Astrocyte of the hippocampus (primary cell): ENCODE results near the gene SPIN1.

ENCODE experiments used
- DNase-seq: peaks from one replicate; pipeline ENCODE4 v3.0.0; 2011; ENCODE audit warnings: low read depth, low spot score

The SPIN1 gene

DNA sequence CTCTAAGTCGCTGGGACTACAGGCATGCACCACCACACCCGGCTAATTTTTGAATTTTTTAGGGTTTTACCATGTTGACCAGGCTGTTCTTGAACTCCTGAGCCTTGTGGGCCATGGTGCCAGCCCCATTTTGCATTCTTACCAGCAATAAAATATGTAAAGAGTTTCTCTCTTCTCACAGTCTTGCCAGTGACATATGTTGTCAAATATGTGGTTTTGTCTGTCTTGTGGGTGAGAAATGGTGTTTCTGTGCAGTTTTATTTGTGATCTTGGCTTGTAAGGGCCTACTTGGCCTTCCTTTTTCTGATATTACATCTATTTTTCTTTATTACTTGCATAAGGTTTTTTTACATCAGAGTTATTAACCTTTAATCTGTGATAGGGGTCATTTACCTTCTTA is 47.1 kb downstream of the SPIN1 start:
- DNase-seq: no peak

DNA sequence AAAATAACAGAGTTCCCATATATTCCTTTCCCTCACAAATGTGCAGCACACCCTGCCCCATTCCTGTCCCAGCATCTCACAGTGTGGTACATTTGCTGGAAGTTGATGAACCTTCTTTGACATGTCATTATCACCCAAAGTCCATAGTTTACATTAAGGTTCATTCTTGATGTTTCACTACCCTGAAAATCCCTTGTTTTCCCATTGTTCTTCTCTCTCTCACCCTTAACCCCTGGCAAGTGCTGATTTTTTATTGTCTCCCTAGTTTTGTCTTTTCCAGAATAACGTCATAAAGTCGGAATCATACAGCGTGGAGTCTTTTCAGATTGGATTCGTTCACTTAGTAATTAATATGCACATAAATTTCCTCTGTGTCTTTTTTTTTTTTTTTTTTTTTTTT is 48.1 kb downstream of the SPIN1 start:
- no peak for DNase-seq

DNA sequence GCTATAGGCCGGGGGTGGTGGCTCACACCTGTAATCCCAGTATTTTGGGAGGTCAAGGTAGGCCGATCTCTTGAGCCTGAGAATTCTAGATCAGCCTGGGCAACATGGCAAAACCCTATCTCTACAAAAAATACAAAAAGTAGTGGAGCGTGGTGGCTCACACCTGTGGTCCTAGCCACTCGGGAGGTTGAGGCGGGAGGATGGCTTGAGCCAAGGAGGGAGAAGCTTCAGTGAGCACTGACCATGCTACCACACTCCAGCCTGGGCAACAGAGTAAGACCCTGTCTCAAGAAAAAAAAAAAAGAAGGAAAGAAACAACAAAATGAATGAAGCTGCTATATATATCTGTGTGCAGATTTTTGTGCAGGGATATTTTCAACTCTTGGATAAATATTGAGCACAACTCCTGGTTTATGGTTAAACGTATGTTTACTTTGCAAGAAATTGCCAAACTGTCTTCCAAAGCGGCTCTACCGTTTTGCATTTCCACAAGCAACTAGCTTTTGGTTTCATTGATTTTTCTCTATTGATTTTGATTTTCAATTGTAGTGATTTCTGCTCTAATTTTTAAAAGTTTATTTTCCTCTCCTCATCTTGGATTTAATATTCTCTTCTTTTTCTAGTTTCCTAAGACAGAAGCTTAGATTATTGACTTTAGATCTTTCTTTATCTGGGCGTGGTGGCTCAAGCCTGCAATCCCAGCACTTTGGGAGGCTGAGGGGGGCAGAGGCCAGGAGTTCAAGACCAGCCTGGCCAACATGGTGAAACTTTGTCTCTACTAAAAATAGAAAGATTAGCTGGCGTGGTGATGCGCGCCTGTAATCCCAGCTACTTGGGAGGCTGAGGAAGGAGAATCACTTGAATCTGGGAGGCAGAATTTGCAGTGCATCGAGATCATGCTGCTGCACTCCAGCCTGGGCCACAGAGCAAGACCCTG is 49.2 kb downstream of the SPIN1 start:
- DNase-seq: no peak

DNA sequence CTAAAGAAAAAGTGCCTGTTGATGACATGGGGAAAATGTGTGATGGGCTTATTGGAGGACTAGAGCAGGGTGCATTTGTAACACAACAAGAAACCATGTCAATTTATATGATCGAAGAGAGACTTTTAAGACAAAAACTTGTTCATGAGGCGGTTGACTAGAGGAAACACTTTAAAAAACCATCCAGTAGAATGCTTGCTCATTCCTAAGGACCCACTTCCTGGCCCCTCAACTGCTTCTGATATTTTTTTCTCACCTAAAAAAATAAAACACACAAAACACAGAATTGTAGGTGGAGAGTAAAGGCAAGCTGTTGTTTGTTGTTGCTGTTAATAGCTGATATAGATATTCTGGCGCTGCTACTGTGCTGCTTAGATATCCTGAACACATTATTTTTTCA is 50.6 kb downstream of the SPIN1 start:
- DNase-seq: no peak

DNA sequence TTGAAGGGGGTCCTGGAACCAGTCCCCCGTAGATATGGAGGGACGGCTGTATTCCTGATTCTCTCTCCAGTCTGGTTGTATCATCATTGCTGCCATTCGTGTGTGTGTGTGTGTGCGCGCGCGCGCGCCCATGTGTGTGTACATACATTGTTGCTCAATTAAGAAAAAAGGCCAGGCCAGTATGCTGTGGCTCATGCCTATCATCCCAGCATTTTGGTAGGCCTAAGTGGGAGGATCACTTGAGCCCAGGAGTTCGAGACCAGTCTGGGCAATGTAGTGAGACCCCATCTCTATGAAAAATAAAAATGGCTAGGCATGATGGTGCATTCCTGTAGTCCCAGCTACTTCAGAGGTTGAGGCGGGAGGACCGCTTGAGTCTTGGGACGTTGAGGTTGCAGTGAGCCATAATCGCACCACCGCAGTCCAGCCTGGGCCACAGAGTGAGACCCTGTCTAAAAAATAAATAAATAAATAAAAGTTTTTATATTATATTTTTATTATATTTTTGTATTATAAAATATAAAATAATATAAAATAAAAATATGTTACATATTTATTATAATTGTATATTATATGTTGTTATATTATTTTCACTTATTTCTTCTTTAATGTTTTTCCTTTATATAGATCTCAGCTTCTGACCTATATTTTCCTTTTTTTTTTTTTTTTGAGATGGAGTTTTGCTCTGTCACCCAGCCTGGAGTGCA is 53.2 kb downstream of the SPIN1 start:
- no peak for DNase-seq

DNA sequence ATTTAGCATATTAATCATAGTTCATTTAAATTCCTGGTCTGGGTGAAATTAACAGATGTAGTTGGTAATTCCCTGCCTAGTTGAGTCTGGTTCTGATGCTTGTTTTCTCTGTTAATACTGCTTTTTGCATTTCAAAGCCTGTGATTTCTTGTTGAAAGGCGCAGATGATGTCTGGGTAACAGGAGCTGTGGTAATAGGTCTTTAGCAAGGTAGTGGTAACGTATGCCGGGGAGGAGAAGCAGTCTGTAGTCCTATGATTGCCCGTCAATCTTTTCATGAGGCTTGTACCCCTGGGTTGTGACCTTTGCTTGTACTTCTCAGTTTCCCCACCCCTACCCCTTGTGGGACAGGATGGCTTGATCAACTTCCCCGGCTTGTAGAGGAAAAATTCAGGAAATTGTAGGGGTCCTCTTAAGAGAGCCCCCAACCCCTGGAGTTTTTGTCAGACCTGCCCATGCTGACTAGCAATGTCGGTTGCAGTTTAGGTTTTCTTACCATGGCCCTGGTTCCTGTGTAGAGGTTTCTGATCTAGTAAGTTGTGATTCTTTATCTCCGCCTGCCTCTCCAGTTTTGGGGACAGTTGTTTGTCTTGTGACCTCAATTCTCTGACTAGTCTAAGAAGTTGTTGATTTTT is 55.4 kb downstream of the SPIN1 start:
- DNase-seq: no peak

DNA sequence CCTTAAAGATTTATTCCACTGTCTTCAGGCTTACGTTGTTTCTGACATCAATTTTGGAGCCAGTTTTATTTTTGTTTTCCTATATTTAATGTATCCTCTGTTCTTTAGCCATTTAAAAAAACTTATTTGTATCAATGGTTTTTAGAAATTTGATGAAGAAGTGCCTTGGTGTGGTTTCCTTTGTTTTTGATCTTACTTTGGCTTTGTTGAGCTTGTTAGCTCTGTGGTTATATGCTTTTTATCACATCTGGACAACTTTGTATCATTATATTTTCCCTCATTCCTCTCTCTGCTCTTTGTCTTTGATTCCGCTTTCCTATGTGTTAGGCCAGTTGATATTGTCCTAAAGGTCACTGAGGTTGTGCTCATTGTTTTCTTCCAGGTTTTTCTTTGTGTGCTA is 58.5 kb downstream of the SPIN1 start:
- no peak for DNase-seq

DNA sequence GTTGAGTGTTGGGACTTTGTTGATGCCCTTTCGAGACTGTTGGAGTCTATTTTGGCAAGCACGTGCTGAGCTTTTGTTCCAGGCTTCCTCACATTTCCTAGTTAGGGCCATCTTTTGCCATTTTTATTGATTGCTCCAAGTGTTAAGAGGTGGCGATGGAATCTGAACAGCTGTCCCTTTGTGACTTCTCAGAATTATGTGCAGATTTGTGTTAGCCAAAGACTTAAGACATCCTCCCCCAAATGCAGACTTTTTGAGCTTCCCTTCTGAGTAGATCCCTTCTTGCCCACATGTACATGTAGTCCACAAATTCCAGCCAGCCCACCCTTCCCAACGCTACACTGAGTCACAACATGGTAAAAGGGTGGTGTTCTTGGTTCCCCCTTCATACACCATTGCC is 59.2 kb downstream of the SPIN1 start:
- no peak for DNase-seq

DNA sequence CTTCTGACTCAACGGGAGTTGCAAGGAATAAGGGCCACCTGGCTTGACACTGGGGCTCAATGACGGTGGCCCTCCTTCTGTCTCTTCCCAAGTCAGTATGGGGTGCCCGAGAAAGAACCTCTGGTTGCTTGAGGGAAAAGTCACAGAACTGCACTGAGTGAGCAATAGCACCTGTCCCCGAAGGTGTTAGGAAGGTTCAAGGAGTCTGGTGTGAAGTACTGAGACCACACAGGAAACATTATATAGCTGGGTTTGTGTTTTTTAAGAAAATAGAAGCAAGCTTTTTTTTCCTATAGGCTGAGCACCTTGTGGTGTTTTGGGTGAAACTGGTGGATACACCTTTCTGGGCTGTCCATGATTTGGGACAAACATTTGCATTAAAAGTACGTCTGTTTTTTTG is 62.9 kb downstream of the SPIN1 start:
- DNase-seq: no peak

DNA sequence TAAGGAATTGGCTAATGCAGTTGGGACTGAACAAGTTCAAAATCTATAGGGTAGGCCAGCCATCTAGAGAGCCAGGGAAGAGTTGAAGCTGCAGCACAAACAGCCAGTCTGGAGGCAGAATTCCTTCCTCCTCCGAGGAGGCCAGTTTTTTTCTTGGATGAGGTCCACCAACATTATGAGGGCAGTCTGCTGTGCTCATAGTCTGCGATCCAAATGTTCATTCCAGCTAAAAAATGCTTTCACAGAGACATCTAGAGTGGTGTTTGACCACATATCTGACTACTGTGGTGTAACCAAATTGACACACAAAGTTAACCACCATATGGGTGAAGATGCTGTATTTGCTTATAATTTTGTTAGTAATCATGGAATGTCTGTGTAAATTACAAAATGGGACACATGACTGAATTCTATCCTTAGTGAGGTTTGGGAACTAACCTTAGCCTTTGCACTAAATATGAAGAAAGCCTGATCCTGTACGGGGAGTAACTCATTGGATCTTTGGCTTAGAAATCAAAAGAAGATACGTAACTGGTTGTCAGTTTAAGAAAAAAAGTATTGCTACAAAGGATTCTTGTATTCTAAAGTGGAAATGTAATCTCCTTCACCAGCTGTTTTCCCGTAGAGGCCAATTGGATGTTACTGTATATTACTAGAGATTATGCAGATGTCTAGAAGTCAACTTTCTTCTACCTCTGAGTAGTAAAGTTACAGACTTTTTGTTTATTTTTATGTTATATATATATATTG is 70.6 kb downstream of the SPIN1 start:
- DNase-seq: peak; percentile 86

DNA sequence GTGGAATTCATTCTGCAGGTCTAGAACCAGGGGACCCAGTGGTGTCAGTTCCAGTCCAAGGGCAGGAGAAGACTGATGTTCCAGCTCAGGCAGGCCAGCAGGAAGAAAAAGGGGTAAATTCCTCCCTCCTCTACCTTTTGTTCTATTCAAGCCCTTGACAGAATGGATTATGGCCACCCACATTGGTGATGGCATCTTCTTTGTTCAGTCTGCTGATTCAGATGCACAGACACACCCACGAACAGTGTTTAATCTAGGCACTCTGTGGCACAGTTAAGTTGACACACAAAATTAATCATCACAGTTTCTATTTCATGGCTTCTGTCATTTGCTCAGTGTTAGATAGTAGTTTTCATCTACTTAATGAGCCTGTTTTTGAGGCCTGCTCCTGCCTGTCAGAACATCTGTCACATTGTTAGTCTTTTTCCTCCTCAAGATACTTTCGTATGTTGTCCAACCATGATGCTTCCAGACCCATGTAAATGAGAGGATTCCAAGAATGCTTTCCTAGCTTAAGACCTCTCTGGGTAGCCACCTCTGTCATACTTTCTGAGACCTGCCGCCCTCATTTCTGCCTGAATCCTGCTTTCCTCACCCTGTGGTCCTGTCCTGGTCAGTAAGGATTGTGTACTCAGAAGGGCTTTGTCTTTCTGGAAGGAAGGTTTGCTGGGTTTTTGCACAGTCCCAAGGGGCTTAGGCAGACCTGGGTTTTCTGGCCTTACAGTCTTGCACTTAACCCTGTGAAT is 72.5 kb downstream of the SPIN1 start:
- peak; percentile 75 for DNase-seq

DNA sequence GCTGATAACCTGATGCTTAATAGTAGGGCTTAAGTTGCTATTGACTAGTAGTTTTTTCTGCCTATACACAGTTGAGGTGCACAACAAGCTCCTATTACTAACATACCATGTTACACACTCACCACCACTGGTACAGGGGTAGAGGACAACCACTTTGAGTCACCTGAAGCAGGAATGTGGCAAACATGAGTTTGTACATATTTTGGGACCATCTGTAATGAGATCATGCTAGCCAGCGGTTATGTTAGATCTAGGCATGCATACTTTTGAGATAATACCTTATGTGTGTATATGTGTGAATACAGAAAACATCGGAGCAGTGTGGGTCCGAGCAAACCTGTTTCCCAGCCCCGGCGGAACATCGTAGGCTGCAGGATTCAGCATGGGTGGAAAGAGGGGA is 73.9 kb downstream of the SPIN1 start:
- DNase-seq: peak; percentile 63

DNA sequence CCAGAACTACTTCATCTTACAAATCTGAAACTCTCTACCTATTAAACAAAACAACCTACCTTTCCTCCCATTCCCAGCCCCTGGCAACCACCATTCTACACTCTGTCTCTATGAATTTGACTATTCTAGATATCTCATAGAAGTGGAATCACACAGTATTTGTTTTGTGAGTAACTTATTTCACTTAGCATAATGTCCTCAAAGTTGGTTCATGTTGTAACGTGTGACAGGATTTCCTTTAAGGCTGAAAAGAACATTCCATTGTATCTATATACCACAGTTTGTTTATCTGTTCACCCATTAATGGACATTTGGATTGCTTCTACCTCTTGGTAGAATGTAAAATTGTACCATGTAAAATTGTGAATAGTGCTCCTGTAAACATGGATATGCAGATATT is 76.6 kb downstream of the SPIN1 start:
- no peak for DNase-seq

DNA sequence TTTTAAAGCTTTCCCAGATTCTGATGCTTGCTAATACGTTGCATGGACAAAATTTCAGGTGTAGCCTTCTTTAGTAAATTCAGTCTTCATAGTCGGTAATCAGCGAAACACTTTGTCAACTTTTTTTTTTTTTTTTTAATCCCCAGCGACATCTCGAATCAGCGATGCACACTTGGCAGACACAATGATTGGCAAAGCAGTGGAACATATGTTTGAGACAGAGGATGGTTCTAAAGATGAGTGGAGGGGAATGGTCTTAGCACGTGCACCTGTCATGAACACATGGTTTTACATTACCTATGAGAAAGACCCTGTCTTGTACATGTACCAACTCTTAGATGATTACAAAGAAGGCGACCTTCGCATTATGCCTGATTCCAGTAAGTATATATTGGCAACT is 80.0 kb downstream of the SPIN1 start:
- DNase-seq: no peak

DNA sequence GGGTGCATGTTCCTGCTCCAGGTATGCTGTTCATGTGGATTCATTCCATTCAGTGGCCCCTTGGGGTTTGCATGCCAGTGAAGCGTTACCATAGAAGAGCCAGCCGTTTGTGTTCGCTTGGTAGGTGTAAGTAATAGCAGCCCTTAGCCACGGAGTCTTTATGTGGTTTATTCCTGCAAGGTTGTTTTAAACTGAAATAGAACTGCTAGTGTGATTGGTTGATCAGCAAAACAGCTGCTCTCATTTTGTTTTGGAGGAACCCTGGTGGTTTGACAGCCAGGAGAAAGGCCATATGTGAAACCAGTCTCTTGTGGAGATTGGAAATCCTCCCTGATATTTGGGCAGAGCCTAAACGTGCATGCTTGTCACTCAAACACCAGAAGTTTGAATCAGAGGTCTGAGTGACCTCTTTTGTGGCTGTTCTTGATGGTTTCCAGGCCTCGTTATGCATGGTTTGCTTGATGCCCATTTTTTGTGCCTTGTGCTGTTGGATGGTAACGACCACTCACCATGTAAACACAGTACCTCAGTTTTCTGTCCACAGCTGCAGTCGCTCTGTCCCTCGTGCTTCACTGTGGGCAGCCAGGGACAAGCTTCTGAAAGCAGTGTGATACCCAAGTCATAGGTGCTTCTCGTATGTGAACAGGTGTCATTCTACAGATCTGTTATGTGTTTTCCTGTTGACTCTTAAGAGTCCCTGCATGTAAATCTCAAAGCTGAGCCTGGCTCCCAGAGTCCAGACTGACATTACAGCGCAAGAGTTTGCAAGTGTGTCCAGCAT is 88.4 kb downstream of the SPIN1 start:
- peak; percentile 84 for DNase-seq

DNA sequence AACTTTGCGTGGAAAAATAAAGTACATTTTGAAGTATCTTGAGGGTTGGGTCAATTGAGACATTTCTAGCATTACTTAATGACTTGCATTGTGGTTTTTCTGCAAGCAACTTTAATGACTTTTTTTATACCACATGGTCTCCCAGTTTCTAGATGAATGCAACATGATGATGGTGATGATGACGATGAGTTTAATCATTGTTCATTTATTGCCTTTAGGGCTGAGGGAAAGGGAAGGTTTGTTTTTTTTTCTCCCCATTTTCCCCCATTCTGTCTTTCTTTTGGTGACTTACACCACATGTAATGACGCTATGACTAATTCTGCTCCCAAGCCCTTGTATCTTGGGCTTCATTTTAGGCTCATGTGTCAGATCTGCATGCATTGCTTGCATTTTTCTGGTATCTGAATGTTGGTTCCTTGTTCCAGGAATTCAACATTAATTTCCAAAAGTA is 89.1 kb downstream of the SPIN1 start:
- peak; percentile 91 for DNase-seq

DNA sequence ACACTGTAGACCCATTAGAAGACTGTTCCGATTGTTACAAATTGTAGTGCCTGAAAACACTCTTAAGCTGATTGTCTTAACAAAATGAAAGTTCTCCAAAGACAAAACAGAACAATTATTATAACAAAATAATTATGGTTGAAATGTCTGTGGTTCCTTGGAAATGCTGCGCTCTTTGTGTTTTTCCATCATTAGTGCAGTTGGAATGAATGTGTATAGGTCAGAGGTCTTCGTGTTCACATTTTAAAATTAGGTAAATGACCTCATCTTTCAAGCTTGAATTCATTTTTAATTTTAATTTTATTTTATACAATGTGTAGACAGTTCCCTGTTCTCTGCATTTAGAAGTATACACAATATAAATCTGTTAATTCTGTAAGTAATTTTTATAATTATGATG is 90.0 kb downstream of the SPIN1 start:
- DNase-seq: peak; percentile 45

DNA sequence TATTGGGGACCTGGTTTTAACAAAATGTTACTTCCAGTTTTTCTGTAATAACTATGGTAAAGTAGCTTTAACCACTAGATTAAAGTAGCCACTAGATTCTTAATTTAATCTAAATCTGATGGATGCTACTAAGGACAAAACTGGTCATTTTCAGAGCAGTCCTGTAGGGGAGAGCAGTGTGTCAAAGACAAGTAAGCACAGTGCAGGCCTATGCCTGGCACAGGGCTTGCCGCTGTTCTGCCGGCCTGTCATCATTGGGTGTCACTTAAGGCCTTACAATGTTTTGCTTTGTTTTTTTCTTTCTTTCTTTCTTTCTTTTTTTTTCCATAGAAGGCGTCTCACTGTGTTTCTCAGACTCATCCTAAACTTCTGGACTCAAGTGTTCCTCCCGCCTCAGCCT is 93.7 kb downstream of the SPIN1 start:
- DNase-seq: no peak

DNA sequence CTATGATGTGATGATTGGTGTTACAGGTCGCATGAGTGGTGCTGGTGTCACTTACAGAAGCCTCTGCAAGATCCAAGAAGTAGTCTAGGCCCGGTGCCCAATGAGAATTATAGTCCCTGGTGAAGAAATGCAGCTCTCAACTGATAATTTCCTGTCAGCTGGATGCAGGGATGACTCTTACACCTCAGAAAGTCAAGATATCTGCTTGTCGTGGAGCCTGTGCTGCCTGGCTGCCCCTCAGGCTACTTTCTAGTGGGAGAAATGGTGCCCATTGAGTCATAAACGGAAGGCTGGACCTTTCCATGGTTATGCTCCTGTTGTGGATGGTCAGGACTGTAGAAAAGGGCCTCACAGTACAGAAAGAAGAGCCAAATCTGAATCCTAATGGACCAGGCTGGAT is 99.9 kb downstream of the SPIN1 start:
- DNase-seq: no peak

DNA sequence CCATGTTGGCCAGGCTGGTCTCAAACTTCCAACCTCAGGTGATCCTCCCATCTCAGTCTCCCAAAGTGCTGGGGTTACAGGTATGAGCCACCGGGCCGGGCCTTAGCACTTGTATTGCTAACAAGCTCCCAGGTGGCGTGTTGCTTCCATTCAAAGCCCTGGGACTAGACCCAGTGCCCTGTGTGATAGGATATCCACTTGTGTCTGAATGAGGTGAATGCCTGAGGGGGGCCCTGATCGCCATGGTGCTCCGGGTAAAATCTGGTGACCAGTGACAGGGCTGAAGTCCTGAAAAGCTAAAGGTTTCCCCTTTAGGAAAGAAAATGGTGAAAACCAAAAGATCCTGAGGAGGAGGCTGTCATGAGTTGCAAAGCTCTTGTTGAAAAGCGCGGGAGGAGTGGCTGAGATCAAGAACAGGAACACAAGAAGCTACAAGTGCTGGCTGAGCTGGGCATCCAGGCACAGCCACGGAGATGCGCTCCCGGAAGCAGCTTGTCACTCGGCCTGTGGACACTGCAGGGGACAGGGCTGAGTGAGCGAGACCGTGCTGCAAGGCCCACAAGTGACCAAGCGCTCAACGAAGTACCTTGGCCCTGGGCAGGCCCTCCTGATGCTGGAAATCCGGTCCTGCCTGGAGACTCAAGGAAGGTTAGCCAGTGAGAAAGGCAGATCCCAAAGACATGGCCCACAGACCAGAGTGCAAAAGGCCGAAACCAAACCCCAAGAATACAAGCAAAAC is 106.9 kb downstream of the SPIN1 start:
- DNase-seq: no peak
